PC-3 (cell line): ENCODE data around the gene LDLRAP1. TPM values are rescaled to one million over a fixed set of nuclear protein-coding genes. Genes with fewer than 3 reads are reported as not detected.

ENCODE experiments used
- ATAC-seq: fragments of 200-7000 bp; cut with Tn5 transposase; 2 replicates; pipeline ENCODE4 v1.9.1; 2020; ENCODE audit warnings: mild to moderate bottlenecking, moderate library complexity
- BruUV-seq: library from RNA; stranded (reverse); fragments of 400-500 nt; replicated peaks from 2 replicates; lab custom pipeline; 2021; lab: Mats Ljungman, UMichigan
- CTCF ChIA-PET: fragments of 300-600 bp; sonication (Branson Sonifier 250); formaldehyde crosslinking; loops from one replicate; lab custom pipeline; 2022; ENCODE audit warnings: antibody characterized with exemption; lab: Charles Lee
- POLR2A ChIA-PET: fragments of 300-600 bp; sonication (Branson Sonifier 250); formaldehyde crosslinking; loops from one replicate; lab custom pipeline; 2022; ENCODE audit warnings: antibody characterized with exemption; ENCODE audit not compliant: unreplicated experiment; lab: Charles Lee
- DNase-seq: peaks from one replicate; pipeline ENCODE4 v3.0.0-alpha.2; 2015
- H2AFZ ChIP-seq: fragments of 300-600 bp; sonication (generic); 2 replicates; pipeline ENCODE4 v1.6.0; 2016; ENCODE audit warnings: antibody characterized with exemption, low read length
- H3F3A ChIP-seq: fragments of 300-600 bp; sonication (generic); one replicate; pipeline ENCODE4 v1.6.0; 2017; ENCODE audit warnings: antibody characterized with exemption, low read length, control low read depth, mild to moderate bottlenecking; ENCODE audit not compliant: unreplicated experiment
- H3K27ac ChIP-seq: fragments of 300-600 bp; sonication (generic); 2 replicates; pipeline ENCODE4 v1.5.1; 2016; ENCODE audit warnings: mild to moderate bottlenecking, low read length
- H3K27me3 ChIP-seq: fragments of 300-600 bp; sonication (generic); 2 replicates; pipeline ENCODE4 v1.6.1; 2016; ENCODE audit warnings: low read length, mixed read lengths
- H3K36me3 ChIP-seq: fragments of 300-600 bp; sonication (generic); 2 replicates; pipeline ENCODE4 v1.6.1; 2016; ENCODE audit warnings: low read depth, mixed run types, low read length, mixed read lengths
- H3K4me1 ChIP-seq: fragments of 300-600 bp; sonication (generic); 2 replicates; pipeline ENCODE4 v1.5.1; 2016; ENCODE audit warnings: low read length; ENCODE audit not compliant: insufficient read depth
- H3K4me2 ChIP-seq: fragments of 300-600 bp; sonication (generic); 2 replicates; pipeline ENCODE4 v1.6.0; 2016; ENCODE audit warnings: low read length
- H3K4me3 ChIP-seq: fragments of 300-600 bp; sonication (generic); 2 replicates; pipeline ENCODE4 v1.5.1; 2016; ENCODE audit warnings: mild to moderate bottlenecking, low read length, mixed read lengths
- H3K79me2 ChIP-seq: fragments of 300-600 bp; sonication (generic); 2 replicates; pipeline ENCODE4 v1.6.1; 2017; ENCODE audit warnings: low read length, mixed read lengths
- H3K9ac ChIP-seq: fragments of 300-600 bp; sonication (generic); 2 replicates; pipeline ENCODE4 v1.6.0; 2016; ENCODE audit warnings: mild to moderate bottlenecking, low read length
- H3K9me2 ChIP-seq: fragments of 300-600 bp; sonication (generic); replicated peaks from 2 replicates; pipeline ENCODE4 v1.6.1; 2016; ENCODE audit warnings: mixed run types, low read length, mixed read lengths
- H3K9me3 ChIP-seq: fragments of 300-600 bp; sonication (generic); 2 replicates; pipeline ENCODE4 v1.6.1; 2016; ENCODE audit warnings: low read length, mixed read lengths
- H4K20me1 ChIP-seq: fragments of 300-600 bp; sonication (generic); 2 replicates; pipeline ENCODE4 v1.6.1; 2016; ENCODE audit warnings: low read length, mixed read lengths
- CTCF ChIP-seq: fragments of 300-600 bp; sonication (generic); conservative IDR thresholded peaks from 2 replicates; pipeline ENCODE4 v1.5.1; 2017; ENCODE audit warnings: antibody characterized with exemption, low read depth, mild to moderate bottlenecking, low read length
- EZH2 ChIP-seq: fragments of 300-600 bp; sonication (generic); IDR thresholded peaks from one replicate; pipeline ENCODE4 v1.6.1; 2017; ENCODE audit warnings: antibody characterized with exemption, mild to moderate bottlenecking, low read length; ENCODE audit not compliant: unreplicated experiment
- EZH2phosphoT487 ChIP-seq: fragments of 300-600 bp; sonication (generic); IDR thresholded peaks from 2 replicates; pipeline ENCODE4 v1.6.1; 2018; ENCODE audit warnings: mild to moderate bottlenecking, antibody characterized with exemption, low read length, borderline replicate concordance
- intact Hi-C: fragments of 100-400 bp; cut with micrococcal nuclease; formaldehyde crosslinking; loops from 2 replicates; pipeline ENCODE4 v1.9.0; 2023
- total RNA-seq: library from RNA; depleted of rRNA; stranded (reverse); fragments of >200 nt; gene quantifications from 2 replicates; pipeline ENCODE4 v1.2.3, GENCODE V29; 2014

Gene LDLRAP1
- total RNA-seq, 1 experiment from 2014 or later, result 26.5 TPM

- no peaks in the 10 kb centered on the region for H3K4me1 ChIP-seq
- ATAC-seq, result no peak
Measured at GRCh38 chr1:25581764-25582163, 38.4 kb downstream of the LDLRAP1 start.

GRCh38 chr1:25583519-25584370 is 40.3 kb downstream of the LDLRAP1 start:
- H3K9me3 ChIP-seq, result no peaks in the 10 kb centered on the region
- intact Hi-C loops, result no loop called here
- no peaks in the 10 kb centered on the region for H3K9me2 ChIP-seq

More at GRCh38 chr1:25581764-25582163, 38.4 kb downstream of the LDLRAP1 start:
- CTCF ChIA-PET, result no interaction called here
- H3K4me2 ChIP-seq, result no peak overlapping the region
- no peak overlapping the region for H3K4me3 ChIP-seq
- H3K9me3 ChIP-seq, result no peaks in the 10 kb centered on the region
- no peaks in the 10 kb centered on the region for H4K20me1 ChIP-seq
- H3K36me3 ChIP-seq, result no peaks in the 10 kb centered on the region
- no peak for TF ChIP-seq CTCF
- no peak for TF ChIP-seq EZH2
- TF ChIP-seq EZH2phosphoT487, result no peak
- no TSS peak for BruUV-seq
- no peak overlapping the region for H3K9ac ChIP-seq
- POLR2A ChIA-PET, result no interaction called here
- H3F3A ChIP-seq, result no peaks in the 10 kb centered on the region
- H3K27me3 ChIP-seq, result no peaks in the 10 kb centered on the region
- no peaks in the 10 kb centered on the region for H3K9me2 ChIP-seq
- H3K27ac ChIP-seq, result no peak overlapping the region
- no peak overlapping the region for H2AFZ ChIP-seq
- DNase-seq, result no peak
- intact Hi-C loops, result no loop called here
- no peaks in the 10 kb centered on the region for H3K79me2 ChIP-seq

More at GRCh38 chr1:25583519-25584370, 40.3 kb downstream of the LDLRAP1 start:
- ChIA-PET CTCF (no interaction called here), POLR2A (no interaction called here)
- BruUV-seq, result no TSS peak
- no peak overlapping the region for H3K27ac ChIP-seq
- H3F3A ChIP-seq, result no peaks in the 10 kb centered on the region
- TF ChIP-seq EZH2phosphoT487 (no peak), EZH2 (no peak), CTCF (no peak)
- no peaks in the 10 kb centered on the region for H3K79me2 ChIP-seq
- H3K27me3 ChIP-seq, result no peaks in the 10 kb centered on the region
- H3K36me3 ChIP-seq, result no peaks in the 10 kb centered on the region
- no peak for DNase-seq
- no peaks in the 10 kb centered on the region for H3K4me1 ChIP-seq
- no peak overlapping the region for H3K4me3 ChIP-seq
- no peak for ATAC-seq
- no peaks in the 10 kb centered on the region for H4K20me1 ChIP-seq
- no peak overlapping the region for H3K9ac ChIP-seq
- H2AFZ ChIP-seq, result no peak overlapping the region
- no peak overlapping the region for H3K4me2 ChIP-seq
